ENCODE measurements around the gene USHBP1.

The USHBP1 gene

DNA sequence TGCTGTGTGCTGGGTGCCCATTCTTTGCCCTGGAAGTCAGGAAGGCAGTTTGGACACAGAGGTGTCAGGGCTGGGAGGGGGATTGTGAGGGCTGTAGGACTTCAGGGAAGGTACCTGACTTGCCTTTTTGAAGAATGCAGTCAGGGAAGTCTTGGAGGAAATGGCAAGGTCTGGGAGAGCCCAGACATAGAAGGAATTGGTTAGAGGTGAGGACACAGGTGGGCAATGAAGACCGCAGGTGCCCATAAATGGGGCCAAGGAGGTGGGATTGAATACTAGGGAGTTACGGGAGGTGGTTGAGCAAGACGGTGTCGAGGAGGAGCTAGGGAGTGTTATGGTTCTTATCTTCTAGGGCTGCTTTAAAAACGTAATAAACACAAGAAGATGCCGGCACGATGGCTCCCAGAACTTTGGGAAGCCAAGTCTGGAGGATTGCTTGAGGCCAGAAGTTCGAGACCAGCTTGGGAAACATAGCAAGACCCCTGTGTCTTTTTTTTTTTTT lies 43.4 kb upstream of the USHBP1 start:
- Histone ChIP-seq H3K9ac (ENCODE audit: low read length) (no peak overlapping the region), H2AFZ (ENCODE audit: low read depth, low read length, severe bottlenecking) (no peak overlapping the region), H3K4me3 (ENCODE audit: insufficient read depth, low read length, poor library complexity, severe bottlenecking) (no peak overlapping the region), H3K4me2 (ENCODE audit: low read depth, low read length, poor library complexity, severe bottlenecking) (no peak overlapping the region), H3K27ac (ENCODE audit: low read depth, low read length) (no peak overlapping the region), H3K79me2 (ENCODE audit: insufficient read depth, low read length) (peaks cover 42% of the 10 kb centered on the region), H4K20me1 (ENCODE audit: low read depth, low read length) (no peaks in the 10 kb centered on the region), H3K9me3 (ENCODE audit: insufficient read depth, low read length) (no peaks in the 10 kb centered on the region), H3K36me3 (ENCODE audit: low read length) (no peaks in the 10 kb centered on the region), H3F3A (ENCODE audit: insufficient read depth) (peaks cover 16% of the 10 kb centered on the region), H3K9me2 (replicated peaks; ENCODE audit: insufficient read depth, low read length) (no peaks in the 10 kb centered on the region), H3K27me3 (ENCODE audit: low read length) (no peaks in the 10 kb centered on the region)
- TF ChIP-seq EZH2phosphoT487 (conservative IDR thresholded peaks at IDR 0.05; ENCODE audit: low read length) (no peak), CTCF (IDR thresholded peaks at IDR 0.05; ENCODE audit: insufficient read depth, low read length, poor library complexity, severe bottlenecking) (no peak)

DNA sequence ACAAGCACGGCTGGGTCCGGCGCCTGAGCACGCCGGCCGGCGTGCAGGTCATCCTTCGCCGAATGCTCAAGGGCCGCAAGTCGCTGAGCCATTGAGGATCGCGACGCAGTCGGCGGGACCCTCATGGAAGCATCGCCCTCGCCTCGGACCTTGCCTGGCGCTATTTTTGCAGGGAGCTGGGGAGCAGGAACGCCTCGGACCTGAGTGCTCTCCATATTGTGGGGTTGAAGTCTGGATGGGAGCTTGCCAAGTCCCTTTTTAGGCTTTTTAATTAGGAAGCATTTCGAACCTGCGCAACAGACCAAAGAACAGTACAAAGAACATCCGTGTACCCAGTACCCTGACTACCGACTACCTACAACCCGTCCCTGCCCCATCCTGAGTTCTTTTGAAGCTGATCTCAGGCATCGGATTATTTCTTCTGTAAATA lies 41.8 kb upstream of the USHBP1 start:
- Histone ChIP-seq H4K20me1 (ENCODE audit: low read depth, low read length) (no peaks in the 10 kb centered on the region), H3F3A (ENCODE audit: insufficient read depth) (peaks cover 25% of the 10 kb centered on the region), H3K9ac (ENCODE audit: low read length) (peak overlapping the region; percentile 87), H3K9me3 (ENCODE audit: insufficient read depth, low read length) (no peaks in the 10 kb centered on the region), H3K27ac (ENCODE audit: low read depth, low read length) (peak overlapping the region; percentile 87), H3K36me3 (ENCODE audit: low read length) (no peaks in the 10 kb centered on the region), H3K4me3 (ENCODE audit: insufficient read depth, low read length, poor library complexity, severe bottlenecking) (peak overlapping the region; percentile 91), H2AFZ (ENCODE audit: low read depth, low read length, severe bottlenecking) (peak overlapping the region; percentile 57), H3K4me2 (ENCODE audit: low read depth, low read length, poor library complexity, severe bottlenecking) (peak overlapping the region; percentile 100), H3K9me2 (replicated peaks; ENCODE audit: insufficient read depth, low read length) (no peaks in the 10 kb centered on the region), H3K27me3 (ENCODE audit: low read length) (no peaks in the 10 kb centered on the region), H3K79me2 (ENCODE audit: insufficient read depth, low read length) (peaks cover 27% of the 10 kb centered on the region)
- TF ChIP-seq EZH2phosphoT487 (conservative IDR thresholded peaks at IDR 0.05; ENCODE audit: low read length): no peak

GRCh38 chr19:17305517-17306284 lies 41.2 kb upstream of the USHBP1 start, which contains the start of gene MRPL34:
Gene MRPL34 (plus strand): TSS chr19:17305872. CDS start chr19:17305893, 21 bp downstream.
- H3F3A ChIP-seq (ENCODE audit: insufficient read depth): peaks cover 25% of the 10 kb centered on the region
- peak within 1 kb of the TSS; percentile 87 for H3K9ac ChIP-seq (ENCODE audit: low read length)
- H3K27ac ChIP-seq (ENCODE audit: low read depth, low read length): peak within 1 kb of the TSS; percentile 87
- no peaks in the 10 kb centered on the region for H3K36me3 ChIP-seq (ENCODE audit: low read length)
- H3K79me2 ChIP-seq (ENCODE audit: insufficient read depth, low read length): peaks cover 21% of the 10 kb centered on the region
- no peaks in the 10 kb centered on the region for H3K9me3 ChIP-seq (ENCODE audit: insufficient read depth, low read length)
- peak within 1 kb of the TSS; percentile 100 for H3K4me2 ChIP-seq (ENCODE audit: low read depth, low read length, poor library complexity, severe bottlenecking)
- H3K9me2 ChIP-seq (replicated peaks; ENCODE audit: insufficient read depth, low read length): no peaks in the 10 kb centered on the region
- no peaks in the 10 kb centered on the region for H3K27me3 ChIP-seq (ENCODE audit: low read length)
- no peaks in the 10 kb centered on the region for H4K20me1 ChIP-seq (ENCODE audit: low read depth, low read length)
- TF ChIP-seq EZH2phosphoT487 (conservative IDR thresholded peaks at IDR 0.05; ENCODE audit: low read length) (no peak), CTCF (IDR thresholded peaks at IDR 0.05; ENCODE audit: insufficient read depth, low read length, poor library complexity, severe bottlenecking) (peak; percentile 58)
- peak within 1 kb of the TSS; percentile 91 for H3K4me3 ChIP-seq (ENCODE audit: insufficient read depth, low read length, poor library complexity, severe bottlenecking)
- H2AFZ ChIP-seq (ENCODE audit: low read depth, low read length, severe bottlenecking): peak within 1 kb of the TSS; percentile 57

GRCh38 chr19:17305216-17305516 lies 40.6 kb upstream of the USHBP1 start:
- TF ChIP-seq EZH2phosphoT487 (conservative IDR thresholded peaks at IDR 0.05; ENCODE audit: low read length): no peak
- no peak for TF ChIP-seq CTCF (IDR thresholded peaks at IDR 0.05; ENCODE audit: insufficient read depth, low read length, poor library complexity, severe bottlenecking)
- Histone ChIP-seq H3K27me3 (ENCODE audit: low read length) (no peaks in the 10 kb centered on the region), H3F3A (ENCODE audit: insufficient read depth) (peaks cover 25% of the 10 kb centered on the region), H3K4me2 (ENCODE audit: low read depth, low read length, poor library complexity, severe bottlenecking) (peak overlapping the region; percentile 47), H3K27ac (ENCODE audit: low read depth, low read length) (peak overlapping the region; percentile 46), H3K9ac (ENCODE audit: low read length) (no peak overlapping the region), H3K9me2 (replicated peaks; ENCODE audit: insufficient read depth, low read length) (no peaks in the 10 kb centered on the region), H3K79me2 (ENCODE audit: insufficient read depth, low read length) (peaks cover 15% of the 10 kb centered on the region), H3K4me3 (ENCODE audit: insufficient read depth, low read length, poor library complexity, severe bottlenecking) (no peak overlapping the region), H3K9me3 (ENCODE audit: insufficient read depth, low read length) (no peaks in the 10 kb centered on the region), H3K36me3 (ENCODE audit: low read length) (no peaks in the 10 kb centered on the region), H2AFZ (ENCODE audit: low read depth, low read length, severe bottlenecking) (no peak overlapping the region), H4K20me1 (ENCODE audit: low read depth, low read length) (no peaks in the 10 kb centered on the region)
